GM12874 (cell line): ENCODE results near the gene KIAA1549.

Experiments used
- CTCF ChIP-seq: IDR thresholded peaks from 2 replicates; pipeline ENCODE4 v1.5.1; 2011; ENCODE audit warnings: low read depth, mild to moderate bottlenecking, control low read depth, low read length, moderate library complexity; ENCODE audit not compliant: insufficient read depth

KIAA1549 gene

GRCh38 chr7:138970446-138970845, 10.7 kb downstream of the KIAA1549 start:
- TF ChIP-seq CTCF: no peak

GRCh38 chr7:138967159-138967558, 14.0 kb downstream of the KIAA1549 start:
- no peak for TF ChIP-seq CTCF

GRCh38 chr7:138964624-138965436, 16.4 kb downstream of the KIAA1549 start:
- TF ChIP-seq CTCF: no peak

GRCh38 chr7:138963675-138964074, 17.5 kb downstream of the KIAA1549 start:
- no peak for TF ChIP-seq CTCF

GRCh38 chr7:138962561-138963270, 18.5 kb downstream of the KIAA1549 start:
- no peak for TF ChIP-seq CTCF

- no peak for TF ChIP-seq CTCF
Measured at GRCh38 chr7:138961159-138961558, 20.0 kb downstream of the KIAA1549 start.

- no peak for TF ChIP-seq CTCF
Measured at GRCh38 chr7:138958391-138958956, 22.7 kb downstream of the KIAA1549 start.
